ENCODE data around the gene SDR42E2.
A peak's percentile ranks its signal among the peaks of the same experiment; 100 is the strongest.

Gene SDR42E2

GRCh38 chr16:22189473-22190080, 27.3 kb downstream of the SDR42E2 start:
- H3K9ac ChIP-seq (ENCODE audit: low read depth, low read length), result peak overlapping the region; percentile 59
- H3K27me3 ChIP-seq (ENCODE audit: insufficient read depth, low read length, poor library complexity), result no peaks in the 10 kb centered on the region
- no peaks in the 10 kb centered on the region for H3K36me3 ChIP-seq (ENCODE audit: insufficient read depth, low read length)
- H3K27ac ChIP-seq (ENCODE audit: low read length), result no peak overlapping the region; the same call in 1 of the 2 replicates
- TF ChIP-seq CTCF (IDR thresholded peaks at IDR 0.05; ENCODE audit: borderline replicate concordance, extremely low read depth, low read length, poor library complexity, severe bottlenecking), result no peak
- TF ChIP-seq EZH2 (IDR thresholded peaks at IDR 0.05; ENCODE audit: borderline replicate concordance, low read depth, low read length, severe bottlenecking), result no peak
- no peaks in the 10 kb centered on the region for H3K79me2 ChIP-seq (ENCODE audit: insufficient read depth, low read length)
- peaks cover 46% of the 10 kb centered on the region for H3K4me1 ChIP-seq (ENCODE audit: insufficient read depth, low read length)
- ATAC-seq (ENCODE audit: insufficient read depth, low read depth) (no peak), DNase-seq (peak; percentile 39)
- H3K9me3 ChIP-seq (ENCODE audit: insufficient read depth, low read length, severe bottlenecking), result no peaks in the 10 kb centered on the region
- peak overlapping the region; percentile 97 for H3K4me2 ChIP-seq (ENCODE audit: insufficient read depth, low read length)
- no peaks in the 10 kb centered on the region for H4K20me1 ChIP-seq (ENCODE audit: insufficient read depth, low read length)
- H2AFZ ChIP-seq (ENCODE audit: low read depth, low read length), result peak overlapping the region; percentile 84
- peak overlapping the region; percentile 39 to 79 for H3K4me3 ChIP-seq (ENCODE audit: low read depth in 1 of 2, low read length in 2 of 2)

GRCh38 chr16:22190081-22190775, 27.9 kb downstream of the SDR42E2 start:
- H3K9ac ChIP-seq (ENCODE audit: low read depth, low read length), result peak overlapping the region; percentile 59

GRCh38 chr16:22190776-22191531, 28.6 kb downstream of the SDR42E2 start:
- ATAC-seq (ENCODE audit: insufficient read depth, low read depth) (peak; percentile 47), DNase-seq (peak; percentile 92)
- Histone ChIP-seq H3K79me2 (ENCODE audit: insufficient read depth, low read length) (no peaks in the 10 kb centered on the region), H3K4me2 (ENCODE audit: insufficient read depth, low read length) (peak overlapping the region; percentile 97), H3K36me3 (ENCODE audit: insufficient read depth, low read length) (no peaks in the 10 kb centered on the region), H3K9me3 (ENCODE audit: insufficient read depth, low read length, severe bottlenecking) (no peaks in the 10 kb centered on the region), H3K27ac (ENCODE audit: low read length) (peak overlapping the region; percentile 66; the same call in 1 of the 2 replicates), H3K9ac (ENCODE audit: low read depth, low read length) (peak overlapping the region; percentile 56), H3K27me3 (ENCODE audit: insufficient read depth, low read length, poor library complexity) (no peaks in the 10 kb centered on the region), H3K4me3 (ENCODE audit: low read depth in 1 of 2, low read length in 2 of 2) (peak overlapping the region; percentile 56 to 79), H3K4me1 (ENCODE audit: insufficient read depth, low read length) (peaks cover 55% of the 10 kb centered on the region), H2AFZ (ENCODE audit: low read depth, low read length) (peak overlapping the region; percentile 82), H4K20me1 (ENCODE audit: insufficient read depth, low read length) (no peaks in the 10 kb centered on the region)
- no peak for TF ChIP-seq EZH2 (IDR thresholded peaks at IDR 0.05; ENCODE audit: borderline replicate concordance, low read depth, low read length, severe bottlenecking)
- no peak for TF ChIP-seq CTCF (IDR thresholded peaks at IDR 0.05; ENCODE audit: borderline replicate concordance, extremely low read depth, low read length, poor library complexity, severe bottlenecking)

More at GRCh38 chr16:22190081-22190775, 27.9 kb downstream of the SDR42E2 start:
- no peaks in the 10 kb centered on the region for H3K27me3 ChIP-seq (ENCODE audit: insufficient read depth, low read length, poor library complexity)
- no peaks in the 10 kb centered on the region for H4K20me1 ChIP-seq (ENCODE audit: insufficient read depth, low read length)
- H3K27ac ChIP-seq (ENCODE audit: low read length), result peak overlapping the region; percentile 51
- H3K4me2 ChIP-seq (ENCODE audit: insufficient read depth, low read length), result peak overlapping the region; percentile 97
- peaks cover 51% of the 10 kb centered on the region for H3K4me1 ChIP-seq (ENCODE audit: insufficient read depth, low read length)
- ATAC-seq (ENCODE audit: insufficient read depth, low read depth) (peak; percentile 78), DNase-seq (peak; percentile 99)
- H3K4me3 ChIP-seq (ENCODE audit: low read depth in 1 of 2, low read length in 2 of 2), result peak overlapping the region; percentile 39 to 79
- H3K36me3 ChIP-seq (ENCODE audit: insufficient read depth, low read length), result no peaks in the 10 kb centered on the region
- TF ChIP-seq CTCF (IDR thresholded peaks at IDR 0.05; ENCODE audit: borderline replicate concordance, extremely low read depth, low read length, poor library complexity, severe bottlenecking), result no peak
- TF ChIP-seq EZH2 (IDR thresholded peaks at IDR 0.05; ENCODE audit: borderline replicate concordance, low read depth, low read length, severe bottlenecking), result no peak
- H3K79me2 ChIP-seq (ENCODE audit: insufficient read depth, low read length), result no peaks in the 10 kb centered on the region
- H3K9me3 ChIP-seq (ENCODE audit: insufficient read depth, low read length, severe bottlenecking), result no peaks in the 10 kb centered on the region
- peak overlapping the region; percentile 84 for H2AFZ ChIP-seq (ENCODE audit: low read depth, low read length)
